Mononuclear cell (primary cell): ENCODE data around the gene PDIA4. TPM values are rescaled to one million over a fixed set of nuclear protein-coding genes. Genes with fewer than 3 reads are reported as not detected.
"Not testable (repeated sequence)": the region's sequence is repeated elsewhere in the genome, so short reads cannot be mapped to it uniquely, and the experiment has no call there.

Source experiments
- H3K27me3 ChIP-seq: 2 replicates; pipeline ENCODE4 v1.6.0; 2011; ENCODE audit warnings: low read length, control low read depth; ENCODE audit not compliant: insufficient read depth
- H3K4me1 ChIP-seq: 2 replicates; pipeline ENCODE4 v1.5.1; 2011; ENCODE audit warnings: mild to moderate bottlenecking, low read length, control low read depth; ENCODE audit not compliant: insufficient read depth
- H3K4me3 ChIP-seq: 2 replicates; pipeline ENCODE4 v1.5.1; 2011; ENCODE audit warnings: mild to moderate bottlenecking, low read length, moderate library complexity
- H3K9me3 ChIP-seq: 2 replicates; pipeline ENCODE4 v1.5.1; 2011; ENCODE audit warnings: low read depth, mild to moderate bottlenecking, control low read depth, low read length
- total RNA-seq: library from RNA; depleted of rRNA; stranded (reverse); fragments of >200 nt; gene quantifications from one replicate; pipeline ENCODE4 v1.2.3, GENCODE V29; 2012

Gene PDIA4
- total RNA-seq, 1 donor = 34.9 TPM

DNA sequence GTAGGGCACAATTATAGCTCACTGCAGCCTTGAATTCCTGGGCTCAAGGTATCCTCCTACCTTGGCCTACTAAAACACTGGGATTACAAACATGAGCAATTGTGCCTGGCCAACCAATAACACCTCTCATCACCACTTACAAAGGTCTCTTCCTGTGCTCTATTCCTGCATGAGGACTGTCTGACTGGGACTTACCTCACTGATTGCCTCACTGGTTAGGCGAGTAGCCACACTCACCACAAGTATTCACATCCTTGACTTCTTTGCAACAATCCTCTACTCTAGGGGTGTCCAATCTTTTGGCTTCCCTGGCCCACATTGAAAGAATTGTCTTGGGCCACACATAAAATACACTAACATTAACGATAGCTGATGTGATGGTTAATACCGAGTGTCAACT is 22.6 kb upstream of the PDIA4 start:
- no peak overlapping the region for H3K4me3 ChIP-seq
- H3K4me1 ChIP-seq = no peaks in the 10 kb centered on the region
- H3K9me3 ChIP-seq = no peaks in the 10 kb centered on the region
- H3K27me3 ChIP-seq = no peaks in the 10 kb centered on the region

DNA sequence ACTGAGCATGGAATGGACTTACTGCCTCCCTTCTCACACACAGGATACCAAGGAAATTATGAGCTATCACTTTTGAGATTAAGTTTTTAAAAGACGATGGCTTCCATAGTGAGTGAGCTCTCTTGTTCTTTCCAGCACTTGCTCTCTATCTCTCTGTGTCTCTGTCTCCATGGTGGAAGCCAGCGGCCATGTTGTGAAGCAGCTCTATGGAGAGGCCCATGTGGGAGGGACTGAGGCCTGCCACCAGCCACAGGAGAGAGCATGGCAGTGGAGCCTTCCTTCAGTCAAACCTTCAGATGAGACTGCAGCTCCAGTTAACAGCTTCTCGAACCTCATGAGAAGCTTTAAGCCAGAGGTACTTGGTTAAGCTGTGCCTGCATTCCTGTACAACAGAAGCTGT is 20.5 kb upstream of the PDIA4 start:
- Histone ChIP-seq H3K9me3 (no peaks in the 10 kb centered on the region), H3K4me1 (no peaks in the 10 kb centered on the region), H3K27me3 (no peaks in the 10 kb centered on the region), H3K4me3 (no peak overlapping the region)

DNA sequence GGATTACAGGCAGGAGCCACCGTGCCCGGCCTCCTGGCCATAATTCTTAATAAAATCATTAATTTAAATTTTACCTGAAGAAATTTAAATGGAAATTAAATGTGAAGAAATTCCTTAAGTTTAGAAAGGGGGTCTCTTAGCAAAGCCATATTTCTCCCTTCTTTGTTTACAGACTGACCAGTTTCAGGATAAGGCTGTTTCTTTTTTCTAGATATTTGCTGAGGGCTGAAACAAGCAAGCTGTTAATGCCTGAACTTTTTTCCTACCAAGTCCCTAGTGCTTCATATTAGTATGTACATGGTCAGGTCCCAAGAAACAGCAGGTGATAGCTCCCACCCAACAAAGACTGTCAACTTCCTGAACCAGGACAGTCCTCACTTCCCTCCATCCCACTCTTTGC is 18.1 kb upstream of the PDIA4 start:
- H3K9me3 ChIP-seq = no peaks in the 10 kb centered on the region
- H3K27me3 ChIP-seq = no peaks in the 10 kb centered on the region
- no peaks in the 10 kb centered on the region for H3K4me1 ChIP-seq
- H3K4me3 ChIP-seq = no peak overlapping the region

DNA sequence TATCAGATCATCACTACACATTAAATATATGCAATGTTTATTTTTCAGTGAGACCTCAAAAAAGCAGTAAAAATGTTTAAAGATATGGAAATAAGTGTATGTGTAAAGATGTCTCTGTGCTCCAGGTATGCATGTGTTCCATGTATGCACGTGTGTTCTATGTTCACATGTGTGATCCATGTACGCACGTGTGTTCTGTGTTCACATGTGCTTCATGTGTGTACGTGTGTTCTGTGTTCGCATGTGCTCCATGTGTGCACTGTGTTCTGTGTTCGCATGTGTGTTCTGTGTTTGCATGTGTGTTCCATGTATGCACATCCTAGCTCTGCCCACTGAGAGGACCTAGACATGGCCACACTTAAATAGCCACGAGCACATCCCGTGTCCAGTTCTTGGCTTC is 15.6 kb upstream of the PDIA4 start:
- no peaks in the 10 kb centered on the region for H3K27me3 ChIP-seq
- no peaks in the 10 kb centered on the region for H3K4me1 ChIP-seq
- H3K9me3 ChIP-seq = no peaks in the 10 kb centered on the region
- H3K4me3 ChIP-seq = no peak overlapping the region

DNA sequence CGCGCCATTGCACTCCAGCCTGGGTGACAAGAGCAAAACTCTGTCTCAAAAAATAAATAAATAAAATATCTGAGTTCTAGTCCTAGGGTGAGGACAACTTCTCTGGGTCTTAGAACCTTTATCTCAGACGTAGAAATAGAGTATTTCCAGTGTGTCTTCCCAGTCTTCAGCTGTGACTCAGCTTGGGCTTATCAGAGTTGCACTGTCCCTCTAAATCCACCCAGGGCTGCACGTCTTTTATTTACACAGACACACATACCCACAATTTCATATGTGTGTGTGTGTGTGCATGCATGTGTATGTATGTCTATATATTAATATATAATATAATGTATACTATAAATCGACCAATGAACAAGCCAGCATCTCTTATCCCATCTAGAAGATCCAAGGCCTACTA is 13.0 kb upstream of the PDIA4 start:
- H3K4me1 ChIP-seq = no peaks in the 10 kb centered on the region
- no peak overlapping the region for H3K4me3 ChIP-seq
- no peaks in the 10 kb centered on the region for H3K27me3 ChIP-seq
- H3K9me3 ChIP-seq = no peaks in the 10 kb centered on the region

DNA sequence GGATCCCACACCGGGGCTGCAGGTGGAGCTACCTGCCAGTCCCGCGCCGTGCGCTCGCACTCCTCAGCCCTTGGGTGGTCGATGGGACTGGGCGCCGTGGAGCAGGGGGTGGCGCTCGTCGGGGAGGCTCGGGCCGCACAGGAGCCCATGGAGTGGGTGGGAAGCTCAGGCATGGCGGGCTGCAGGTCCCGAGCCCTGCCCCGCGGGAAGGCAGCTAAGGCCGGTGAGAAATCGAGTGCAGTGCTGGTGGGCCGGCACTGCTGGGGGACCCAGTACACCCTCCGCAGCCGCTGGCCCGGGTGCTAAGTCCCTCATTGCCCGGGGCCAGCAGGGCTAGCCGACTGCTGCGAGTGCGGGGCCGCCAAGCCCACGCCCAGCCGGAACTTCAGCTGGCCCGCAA is 10.3 kb upstream of the PDIA4 start:
- not testable (repeated sequence) for H3K4me1 ChIP-seq, H3K9me3 ChIP-seq, H3K27me3 ChIP-seq, H3K4me3 ChIP-seq

DNA sequence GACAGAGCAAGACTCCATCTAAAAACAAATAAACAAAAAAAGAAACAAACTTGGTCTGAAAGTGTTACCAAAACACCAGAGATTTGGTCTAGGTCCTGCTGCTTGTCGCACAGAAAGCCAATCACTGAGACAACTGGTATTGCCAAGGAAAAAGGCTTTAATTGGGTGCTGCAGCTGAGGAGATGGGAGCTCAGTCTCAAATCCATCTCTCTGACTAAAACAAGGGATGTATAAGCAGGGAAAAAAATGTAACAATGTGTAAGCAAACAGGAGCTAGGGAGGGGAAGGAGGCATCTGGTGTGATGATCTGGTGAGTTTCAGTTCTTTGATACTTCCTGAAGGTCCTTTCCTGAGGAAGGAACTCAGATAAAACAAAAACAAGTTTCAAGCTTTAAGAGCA is 8.4 kb upstream of the PDIA4 start:
- Histone ChIP-seq H3K4me3 (no peak overlapping the region), H3K4me1 (no peaks in the 10 kb centered on the region), H3K9me3 (no peaks in the 10 kb centered on the region), H3K27me3 (no peaks in the 10 kb centered on the region)

DNA sequence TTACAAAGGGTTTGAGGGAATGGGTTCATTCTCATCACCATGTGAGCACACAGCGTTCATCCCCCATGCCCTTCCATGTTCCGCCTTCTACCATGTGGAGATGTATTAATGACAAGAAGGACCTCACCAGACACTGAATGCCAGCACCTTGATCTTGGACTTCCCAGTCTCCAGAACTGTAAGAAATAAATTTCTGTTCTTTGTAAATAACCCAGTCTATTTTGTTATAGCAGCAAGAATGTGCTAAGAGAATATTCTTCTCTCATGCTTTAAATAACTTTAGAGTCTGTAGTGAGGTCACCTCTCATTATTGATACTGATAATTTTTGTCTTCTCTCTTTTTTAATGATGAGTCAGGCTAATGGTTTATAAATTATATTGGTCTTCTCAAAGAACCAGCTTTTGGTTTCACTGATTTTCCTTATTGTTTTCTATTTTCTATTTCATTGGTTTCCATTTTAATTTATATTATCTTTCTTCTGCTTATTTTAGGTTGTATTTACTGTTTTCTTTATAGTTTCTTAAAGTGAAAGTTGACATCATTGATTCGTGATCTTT is 3.1 kb upstream of the PDIA4 start:
- H3K4me3 ChIP-seq = no peak overlapping the region
- no peaks in the 10 kb centered on the region for H3K9me3 ChIP-seq
- no peaks in the 10 kb centered on the region for H3K27me3 ChIP-seq
- H3K4me1 ChIP-seq = peaks cover 23% of the 10 kb centered on the region

DNA sequence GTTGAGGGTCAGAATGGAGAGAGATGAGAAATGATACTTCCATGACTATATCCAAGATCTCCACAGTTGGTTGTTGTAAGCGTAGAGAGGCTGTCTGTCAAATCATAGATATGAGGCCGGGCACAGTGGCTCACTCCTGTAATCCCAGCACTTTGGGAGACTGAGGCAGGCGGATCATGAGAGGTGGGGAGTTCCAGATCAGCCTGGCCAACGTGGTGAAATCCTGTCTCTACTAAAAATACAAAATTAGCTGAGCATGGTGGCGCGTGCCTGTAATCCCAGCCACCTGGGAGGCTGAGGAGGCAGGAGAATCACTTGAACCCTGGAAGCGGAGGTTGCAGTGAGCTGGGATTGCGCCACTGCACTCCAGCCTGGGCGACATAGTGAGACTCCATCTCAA is 2.1 kb upstream of the PDIA4 start:
- H3K27me3 ChIP-seq, H3K9me3 ChIP-seq, H3K4me3 ChIP-seq: not testable (repeated sequence)

DNA sequence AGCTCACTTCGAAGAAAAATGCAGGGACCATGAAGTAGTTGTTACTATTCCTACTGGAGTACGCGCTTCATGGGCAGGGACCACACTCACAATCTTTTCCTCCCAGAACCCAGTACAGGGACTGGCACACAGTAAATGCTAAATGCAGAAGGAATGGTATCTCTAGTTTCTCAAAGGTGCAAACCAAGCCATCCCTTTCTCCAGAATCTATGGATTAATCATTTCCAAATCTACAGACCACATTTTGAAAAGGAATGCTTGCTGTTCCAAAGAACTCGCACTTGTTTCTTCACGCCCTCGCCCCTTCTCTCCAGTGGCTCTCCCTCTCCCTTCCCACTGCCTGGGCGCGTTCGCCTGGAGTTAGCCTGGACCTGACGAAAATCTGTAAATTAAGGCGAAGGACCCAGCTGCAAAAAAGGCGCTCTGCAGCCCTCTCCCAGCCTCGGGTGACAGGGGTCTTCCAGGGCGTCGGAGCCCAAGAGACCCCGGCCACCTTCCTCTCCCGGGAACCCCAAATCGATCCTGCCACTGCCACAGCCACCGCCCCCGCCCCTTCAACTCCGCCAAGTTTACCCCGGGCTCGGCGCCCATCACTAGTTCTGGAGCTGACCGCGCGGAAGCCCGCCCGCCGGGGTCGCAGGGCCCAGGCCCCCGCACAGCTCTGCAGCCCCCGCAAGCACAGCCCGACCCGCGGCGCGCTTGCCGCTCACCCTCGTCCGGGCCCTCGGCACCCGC is 527 bp downstream of the PDIA4 start:
- peak overlapping the region; percentile 74 for H3K4me3 ChIP-seq
- no peaks in the 10 kb centered on the region for H3K27me3 ChIP-seq

More for the DNA sequence above, 2.1 kb upstream of the PDIA4 start:
- H3K4me1 ChIP-seq = peaks cover 31% of the 10 kb centered on the region

DNA sequence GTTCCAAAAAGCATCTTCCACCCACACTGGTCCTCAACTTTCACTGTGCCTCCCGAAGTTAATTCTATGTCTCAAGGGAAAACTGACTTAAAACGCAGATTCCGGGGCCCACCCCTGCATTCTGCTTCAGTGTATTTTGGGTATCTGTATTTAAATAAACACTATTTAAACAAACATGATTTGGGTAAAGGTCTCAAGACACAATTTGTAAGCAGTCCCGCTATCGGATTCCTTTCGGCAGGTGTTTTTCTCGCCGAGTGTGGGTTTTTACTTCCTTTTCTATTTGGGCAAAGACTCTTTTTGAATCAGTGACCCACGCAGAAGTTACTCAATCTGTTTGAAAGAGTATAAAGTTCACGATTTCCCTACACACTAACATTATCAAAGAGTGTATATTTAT is 1.2 kb downstream of the PDIA4 start:
- Histone ChIP-seq H3K27me3 (no peaks in the 10 kb centered on the region), H3K9me3 (no peaks in the 10 kb centered on the region), H3K4me3 (peak overlapping the region; percentile 74), H3K4me1 (peaks cover 31% of the 10 kb centered on the region)

More for the DNA sequence above, 527 bp downstream of the PDIA4 start:
- H3K4me1 ChIP-seq = peaks cover 31% of the 10 kb centered on the region
- no peaks in the 10 kb centered on the region for H3K9me3 ChIP-seq

DNA sequence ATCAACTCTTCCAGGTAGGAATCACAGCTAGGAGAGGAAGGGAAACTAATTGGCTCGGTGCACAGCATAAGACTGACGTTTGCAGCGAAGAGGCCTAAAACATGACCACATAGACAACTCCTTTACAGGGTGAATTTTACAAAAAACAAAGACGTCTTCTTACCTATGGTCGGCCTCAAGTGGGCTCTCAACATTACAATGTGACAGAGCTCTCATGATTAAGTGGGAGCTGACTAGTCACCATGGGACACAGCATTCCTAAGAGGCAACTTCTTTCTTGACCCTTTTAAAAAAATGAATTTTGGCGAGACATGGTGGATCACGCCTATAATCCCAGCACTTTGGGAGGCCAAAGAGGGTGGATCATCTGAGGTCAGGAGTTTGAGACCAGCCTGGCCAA is 4.6 kb downstream of the PDIA4 start:
- no peaks in the 10 kb centered on the region for H3K27me3 ChIP-seq
- H3K4me1 ChIP-seq = peaks cover 24% of the 10 kb centered on the region
- H3K4me3 ChIP-seq = no peak overlapping the region
- H3K9me3 ChIP-seq = no peaks in the 10 kb centered on the region

DNA sequence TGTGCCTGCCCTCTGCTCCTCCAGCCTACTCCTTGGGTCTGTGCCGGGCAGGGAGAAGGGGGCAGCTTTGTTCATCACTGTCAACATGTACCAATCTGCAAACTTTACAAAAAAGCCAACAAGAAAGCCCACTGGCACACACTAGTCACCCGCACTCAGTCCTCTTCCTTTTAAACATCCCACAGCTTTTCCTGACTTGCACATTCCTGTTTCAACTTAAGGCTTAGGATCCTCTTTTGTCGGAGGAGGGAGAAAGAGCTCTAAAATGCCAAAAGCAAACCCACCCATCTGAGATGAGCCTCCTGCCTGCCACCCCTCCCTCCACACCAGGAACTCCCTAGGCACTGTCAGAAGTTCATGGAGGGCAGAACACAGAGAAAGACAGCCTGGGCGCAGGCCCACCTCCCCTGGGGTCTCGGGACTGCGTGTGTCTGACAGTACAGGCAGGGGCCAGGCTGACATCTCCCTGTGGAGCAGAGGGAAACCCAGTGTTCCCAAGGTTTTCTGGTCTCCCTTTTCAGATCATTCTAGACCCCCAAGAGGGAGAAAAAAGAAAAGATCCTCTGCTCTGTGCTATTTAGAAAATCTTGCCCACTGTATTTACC is 5.4 kb downstream of the PDIA4 start:
- peaks cover 22% of the 10 kb centered on the region for H3K4me1 ChIP-seq
- no peaks in the 10 kb centered on the region for H3K9me3 ChIP-seq
- H3K27me3 ChIP-seq = no peaks in the 10 kb centered on the region
- no peak overlapping the region for H3K4me3 ChIP-seq

DNA sequence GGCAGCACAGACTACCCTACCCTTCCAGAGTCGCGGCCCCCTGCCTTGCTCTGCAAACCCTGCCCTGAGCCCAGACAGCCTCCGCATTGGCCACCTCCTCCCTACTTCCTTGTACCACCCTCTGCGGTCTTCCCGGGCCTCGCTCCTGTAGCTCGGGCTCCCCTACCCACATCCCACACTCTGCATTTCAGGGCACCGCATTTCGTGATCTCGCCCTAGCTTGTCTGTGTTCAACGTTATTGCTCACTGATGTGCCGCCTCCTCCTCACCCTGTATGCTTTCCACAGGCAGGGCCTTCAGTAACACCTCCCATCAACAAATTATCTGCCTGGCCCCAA is 6.6 kb downstream of the PDIA4 start:
- Histone ChIP-seq H3K4me3 (no peak overlapping the region), H3K27me3 (no peaks in the 10 kb centered on the region), H3K9me3 (no peaks in the 10 kb centered on the region), H3K4me1 (peaks cover 11% of the 10 kb centered on the region)

DNA sequence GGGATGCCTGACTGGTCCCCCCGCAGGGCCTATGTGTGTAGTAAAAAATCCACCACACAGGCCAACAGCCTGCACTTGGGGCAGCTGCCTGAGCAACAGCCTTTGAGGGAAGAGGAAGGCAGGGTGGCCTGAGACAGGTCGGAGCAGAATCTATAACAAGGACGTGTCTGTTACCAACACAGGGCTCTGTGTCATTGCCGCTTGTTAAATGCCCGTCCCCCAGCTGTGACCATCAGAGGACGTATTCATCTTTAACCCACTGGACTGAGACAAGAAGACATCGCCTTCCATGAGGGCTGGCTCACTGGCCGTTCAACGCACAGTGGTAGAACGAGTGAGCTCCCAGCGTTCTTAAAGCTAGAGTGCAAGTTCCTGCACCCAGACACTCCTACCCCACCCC is 7.8 kb downstream of the PDIA4 start:
- Histone ChIP-seq H3K4me1 (no peaks in the 10 kb centered on the region), H3K4me3 (no peak overlapping the region), H3K9me3 (no peaks in the 10 kb centered on the region), H3K27me3 (no peaks in the 10 kb centered on the region)

DNA sequence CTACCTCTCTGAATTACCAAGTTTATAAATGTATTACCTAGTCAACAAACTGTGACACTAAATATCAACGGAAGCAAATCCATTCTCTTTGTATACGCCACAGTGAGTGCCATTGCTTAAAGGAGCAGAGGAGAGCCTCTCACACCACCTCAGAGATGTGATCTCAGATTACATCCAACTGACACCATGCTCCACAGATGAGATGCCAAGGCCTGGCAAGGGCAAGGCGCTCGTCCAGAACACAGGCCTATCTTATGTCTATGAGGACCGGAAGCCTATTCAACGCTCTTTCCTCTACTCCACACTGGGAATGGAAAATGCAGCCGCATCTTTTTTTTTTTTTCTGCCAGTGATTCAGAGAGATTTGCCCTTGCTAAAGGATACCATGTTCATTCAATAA is 11.4 kb downstream of the PDIA4 start:
- H3K4me1 ChIP-seq = no peaks in the 10 kb centered on the region

More for the DNA sequence above, 11.4 kb downstream of the PDIA4 start:
- Histone ChIP-seq H3K9me3 (no peaks in the 10 kb centered on the region), H3K4me3 (no peak overlapping the region), H3K27me3 (no peaks in the 10 kb centered on the region)
